Measurements from ENCODE around the gene HMGN1. TPM values are rescaled to one million over a fixed set of nuclear protein-coding genes. Genes with fewer than 3 reads are reported as not detected.

HMGN1 gene
- polyA plus RNA-seq, 1 donor from 2014 or later: 2,070 TPM

- H3K36me3 ChIP-seq (ENCODE audit: insufficient read depth, low read length): no peaks in the 10 kb centered on the region
- H3K4me2 ChIP-seq (ENCODE audit: low read length): no peak overlapping the region
Measured at GRCh38 chr21:39316729-39317128, 32.2 kb downstream of the HMGN1 start.

More at GRCh38 chr21:39316729-39317128, 32.2 kb downstream of the HMGN1 start:
- no peak overlapping the region for H3K4me3 ChIP-seq (ENCODE audit: low read length)
- H2AFZ ChIP-seq (ENCODE audit: low read depth, low read length): no peak overlapping the region
- no peak overlapping the region for H3K9ac ChIP-seq (ENCODE audit: low read length)
- H3K9me2 ChIP-seq (ENCODE audit: insufficient read depth, low read length): no peaks in the 10 kb centered on the region
- H4K20me1 ChIP-seq (ENCODE audit: insufficient read depth): no peaks in the 10 kb centered on the region
- H3K79me2 ChIP-seq (replicated peaks; ENCODE audit: insufficient read depth, low read length): peaks cover 9% of the 10 kb centered on the region
- H3K27ac ChIP-seq (ENCODE audit: low read length): no peak overlapping the region
- H3F3A ChIP-seq (ENCODE audit: insufficient read depth, low read length, poor library complexity, severe bottlenecking): no peaks in the 10 kb centered on the region
- no peak for TF ChIP-seq EZH2 (IDR thresholded peaks at IDR 0.05; ENCODE audit: borderline replicate concordance, insufficient read depth, low read length, poor library complexity, severe bottlenecking)
- no peak for TF ChIP-seq CTCF (IDR thresholded peaks at IDR 0.05; ENCODE audit: poor library complexity, severe bottlenecking)
- no peak for TF ChIP-seq MXI1 (conservative IDR thresholded peaks at IDR 0.05; ENCODE audit: poor library complexity, severe bottlenecking)
- no peak for TF ChIP-seq TAF1 (IDR thresholded peaks at IDR 0.05; ENCODE audit: low read depth)
- no peak for TF ChIP-seq SMC3 (conservative IDR thresholded peaks at IDR 0.05; ENCODE audit: poor library complexity)
- no peak for TF ChIP-seq REST (IDR thresholded peaks at IDR 0.05; ENCODE audit: borderline replicate concordance)
- no peak for TF ChIP-seq EP300 (conservative IDR thresholded peaks at IDR 0.05; ENCODE audit: poor library complexity, severe bottlenecking)
- TF ChIP-seq POLR2AphosphoS5 (IDR thresholded peaks at IDR 0.05): no peak
- no peak for TF ChIP-seq RAD21 (conservative IDR thresholded peaks at IDR 0.05)
- H3K9me3 ChIP-seq (ENCODE audit: low read length): no peaks in the 10 kb centered on the region
- no peaks in the 10 kb centered on the region for H3K27me3 ChIP-seq (ENCODE audit: insufficient read depth, low read depth, low read length)

Data from neural cell (in vitro differentiated cells).